Middle frontal gyrus (tissue), 1 donor: ENCODE measurements around the gene CCNI2.

ENCODE experiments used
- DNase-seq: peaks from one replicate; pipeline ENCODE4 v3.0.0-alpha.2; 2015; ENCODE audit warnings: low spot score; ENCODE audit errors: extremely low spot score

Gene CCNI2

GRCh38 chr5:132749506-132749905 lies 2.3 kb downstream of the CCNI2 start:
- DNase-seq: no peak

- no peak for DNase-seq
Measured at GRCh38 chr5:132750471-132751230, 3.4 kb downstream of the CCNI2 start.

- no peak for DNase-seq
Measured at GRCh38 chr5:132751444-132751843, 4.2 kb downstream of the CCNI2 start.

GRCh38 chr5:132751971-132752580 lies 4.8 kb downstream of the CCNI2 start:
- no peak for DNase-seq

- DNase-seq: no peak
Measured at GRCh38 chr5:132752581-132753125, 5.4 kb downstream of the CCNI2 start.

GRCh38 chr5:132753135-132753987 lies 6.1 kb downstream of the CCNI2 start:
- no peak for DNase-seq

- no peak for DNase-seq
Measured at GRCh38 chr5:132754111-132754510, 6.9 kb downstream of the CCNI2 start.

GRCh38 chr5:132754947-132755346 lies 7.7 kb downstream of the CCNI2 start:
- no peak for DNase-seq

GRCh38 chr5:132756542-132756941 lies 9.3 kb downstream of the CCNI2 start:
- DNase-seq: no peak

- no peak for DNase-seq
Measured at GRCh38 chr5:132758451-132758850, 11.2 kb downstream of the CCNI2 start.

- no peak for DNase-seq
Measured at GRCh38 chr5:132759114-132760048, 12.2 kb downstream of the CCNI2 start.

GRCh38 chr5:132760049-132760420 lies 12.8 kb downstream of the CCNI2 start:
- DNase-seq: no peak

- no peak for DNase-seq
Measured at GRCh38 chr5:132760601-132761317, 13.5 kb downstream of the CCNI2 start.

- no peak for DNase-seq
Measured at GRCh38 chr5:132761321-132762240, 14.4 kb downstream of the CCNI2 start.

GRCh38 chr5:132762246-132763000 lies 15.2 kb downstream of the CCNI2 start:
- DNase-seq: no peak

GRCh38 chr5:132763181-132764036 lies 16.2 kb downstream of the CCNI2 start:
- DNase-seq: no peak

- no peak for DNase-seq
Measured at GRCh38 chr5:132764051-132764450, 16.8 kb downstream of the CCNI2 start.
